Adrenal gland (tissue), 12 donors: ENCODE data around the gene SMARCD3. TPM values are rescaled to one million over a fixed set of nuclear protein-coding genes. Genes with fewer than 3 reads are reported as not detected.

Experiments
- DNase-seq, 7 donors: peaks; one replicate each; pipeline ENCODE4 v3.0.0-alpha.2; 2019 to 2020
- H3K27ac ChIP-seq, 5 donors: fragments of 200-600 bp; sonication (generic) in 4 of 5; 1 replicate in 3 of 5; 2 replicates in 2 of 5; pipeline versions ENCODE4 v1.5.1 to v1.8.0; 2016 to 2020; ENCODE audit warnings: mild to moderate bottlenecking in 1 of 5
- H3K27me3 ChIP-seq: fragments of 200-600 bp; 2 replicates; pipeline ENCODE4 v1.8.0; 2021
- H3K36me3 ChIP-seq, 2 donors: fragments of 200-600 bp; replicated peaks in 1 of 2; 1 replicate in 1 of 2; 2 replicates in 1 of 2; pipeline versions ENCODE4 v1.5.1 to v1.8.0; 2018 to 2022
- H3K4me1 ChIP-seq, 2 donors: fragments of 200-600 bp; replicated peaks in 1 of 2; 1 replicate in 1 of 2; 2 replicates in 1 of 2; pipeline versions ENCODE4 v1.5.1 to v1.8.0; 2018 to 2021
- H3K4me3 ChIP-seq, 4 donors: fragments of 200-600 bp; sonication (generic) in 3 of 4; one replicate each; pipeline ENCODE4 v1.5.1; 2016 to 2018
- H3K9me3 ChIP-seq, 3 donors: fragments of 200-600 bp; sonication (generic) in 1 of 3; replicated peaks in 1 of 3; 1 replicate in 2 of 3; 2 replicates in 1 of 3; pipeline versions ENCODE4 v1.5.1 to v1.8.0; 2016 to 2021
- POLR2A ChIP-seq, 2 donors: fragments of 450-650 bp; IDR thresholded peaks; one replicate each; pipeline ENCODE4 v1.6.1; 2017; ENCODE audit warnings: antibody characterized with exemption in 2 of 2, mild to moderate bottlenecking in 2 of 2, moderate library complexity in 1 of 2
- WGBS, 4 donors: extraction: QIAGEN DNeasy Blood & Tissue Kit in 2 of 4; methylation state at CpG; one replicate each; pipeline versions ENCODE4 v1.1.5 to v1.1.7; 2013 to 2017; 5-methylcytosine and 5-hydroxymethylcytosine counted together
- intact Hi-C, 2 donors: fragments of 100-400 bp; cut with DNase I; formaldehyde crosslinking; loops; one replicate each; pipeline versions ENCODE4 v1.14.1 to v1.15.0; 2022 to 2023
- polyA plus RNA-seq, 3 donors: library from polyadenylated mRNA; stranded (reverse); fragments of 200-250 nt in 2 of 3; fragments of 350-450 nt in 1 of 3; fragmentation: Illumina TruSeq in 1 of 3; extraction: RNeasy Lipid Tissue Mini Kit (QIAGEN cat#74804) in 1 of 3; gene quantifications; one replicate each; pipeline ENCODE4 v1.2.3, GENCODE V29; 2013 to 2014
- total RNA-seq, 9 donors: library from RNA; depleted of rRNA in 4 of 9; stranded (reverse); fragments of >200 nt in 4 of 9; fragments of 120-200 nt in 1 of 9; fragmentation: NEBNext Ultra II Directional in 1 of 9; extraction: Animal tissue kit (Norgen Biotek cat#: 25700) in 1 of 9; gene quantifications; one replicate each; pipeline versions ENCODE4 v1.1.0 to v1.2.4, GENCODE V29; 2013 to 2023
- TF ChIP-seq, protein P1 (sequence below), 6 experiments: fragments of 450-650 bp in 4 of 6; fragments of 200-600 bp in 2 of 6; sonication (generic) in 1 of 6; IDR thresholded peaks; 1 replicate in 5 of 6; 2 replicates in 1 of 6; pipeline versions ENCODE4 v1.5.1 to v1.8.0; 2016 to 2021; ENCODE audit warnings: antibody characterized with exemption in 6 of 6, mild to moderate bottlenecking in 2 of 6, moderate library complexity in 1 of 6
- donor health status: healthy with polysubstance abuse.
- donor health status: Bipolar disorder and iron deficiency.
- donor health status: DM: yes; HTN: yes; CAD: no.
- donor health status: DM: no; HTN: no; CAD: no.
- donor health status: DM: no; HTN: no; CAD: no.
- donor health status: DM: yes; HTN: yes; CAD: no.

The SMARCD3 gene
- total and polyA plus RNA-seq, 12 donors: 46.4 to 194 (median 109) TPM

DNA sequence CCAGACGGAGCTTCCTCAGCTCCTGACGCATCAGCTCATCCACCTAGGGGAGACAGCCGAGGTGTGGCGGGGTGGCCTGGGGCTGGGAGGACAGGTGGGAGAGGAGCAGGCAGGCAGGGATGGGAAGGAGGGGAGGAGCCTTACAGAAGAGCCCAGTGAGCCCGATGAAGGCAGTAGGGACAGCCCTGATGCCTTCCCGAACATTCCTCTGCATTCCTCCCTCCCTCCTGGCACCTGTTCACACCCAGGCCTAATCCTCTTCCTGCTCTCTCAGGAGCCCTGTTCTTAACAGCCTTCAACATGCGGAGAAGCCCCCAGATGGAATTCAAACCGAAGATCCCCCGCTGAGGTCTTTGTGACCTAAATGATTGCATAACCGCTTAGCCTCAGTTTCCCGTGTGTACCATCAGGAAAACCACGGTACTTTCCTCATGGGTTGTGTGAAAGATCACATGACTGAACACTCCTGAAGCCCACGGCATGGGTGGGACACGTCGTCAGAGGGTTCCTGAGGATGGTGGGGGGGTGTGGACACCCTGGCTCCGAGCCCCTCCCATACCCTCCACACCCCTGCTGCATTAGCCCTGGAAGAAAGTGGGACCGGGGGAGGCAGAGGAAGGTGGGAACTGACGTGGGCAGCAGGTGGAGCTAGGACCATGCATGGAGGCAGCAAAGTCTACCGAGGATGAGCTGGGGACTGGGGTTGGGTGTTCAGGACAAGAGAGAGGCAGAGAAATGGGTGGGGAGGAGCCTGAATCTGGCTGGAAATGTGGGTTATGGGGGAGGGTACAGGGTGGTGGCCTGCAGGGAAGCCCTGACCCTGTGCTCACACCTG, 52.7 kb downstream of the SMARCD3 start:
- Histone ChIP-seq H3K9me3 (no peaks in the 10 kb centered on the region), H3K27me3 (no peaks in the 10 kb centered on the region), H3K27ac (no peak overlapping the region), H3K36me3 (no peaks in the 10 kb centered on the region), H3K4me3 (no peak overlapping the region), H3K4me1 (no peaks in the 10 kb centered on the region)
- DNase-seq: no peak
- no peak for TF ChIP-seq POLR2A (IDR thresholded peaks at IDR 0.05)
- TF ChIP-seq, protein P1, sequence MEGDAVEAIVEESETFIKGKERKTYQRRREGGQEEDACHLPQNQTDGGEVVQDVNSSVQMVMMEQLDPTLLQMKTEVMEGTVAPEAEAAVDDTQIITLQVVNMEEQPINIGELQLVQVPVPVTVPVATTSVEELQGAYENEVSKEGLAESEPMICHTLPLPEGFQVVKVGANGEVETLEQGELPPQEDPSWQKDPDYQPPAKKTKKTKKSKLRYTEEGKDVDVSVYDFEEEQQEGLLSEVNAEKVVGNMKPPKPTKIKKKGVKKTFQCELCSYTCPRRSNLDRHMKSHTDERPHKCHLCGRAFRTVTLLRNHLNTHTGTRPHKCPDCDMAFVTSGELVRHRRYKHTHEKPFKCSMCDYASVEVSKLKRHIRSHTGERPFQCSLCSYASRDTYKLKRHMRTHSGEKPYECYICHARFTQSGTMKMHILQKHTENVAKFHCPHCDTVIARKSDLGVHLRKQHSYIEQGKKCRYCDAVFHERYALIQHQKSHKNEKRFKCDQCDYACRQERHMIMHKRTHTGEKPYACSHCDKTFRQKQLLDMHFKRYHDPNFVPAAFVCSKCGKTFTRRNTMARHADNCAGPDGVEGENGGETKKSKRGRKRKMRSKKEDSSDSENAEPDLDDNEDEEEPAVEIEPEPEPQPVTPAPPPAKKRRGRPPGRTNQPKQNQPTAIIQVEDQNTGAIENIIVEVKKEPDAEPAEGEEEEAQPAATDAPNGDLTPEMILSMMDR (IDR thresholded peaks at IDR 0.05): no peak
- intact Hi-C loops: no loop called here
- WGBS, 4 donors: 47 to 61% (median 52%) methylated on average over 18 to 19 of the region's 19 CpGs

DNA sequence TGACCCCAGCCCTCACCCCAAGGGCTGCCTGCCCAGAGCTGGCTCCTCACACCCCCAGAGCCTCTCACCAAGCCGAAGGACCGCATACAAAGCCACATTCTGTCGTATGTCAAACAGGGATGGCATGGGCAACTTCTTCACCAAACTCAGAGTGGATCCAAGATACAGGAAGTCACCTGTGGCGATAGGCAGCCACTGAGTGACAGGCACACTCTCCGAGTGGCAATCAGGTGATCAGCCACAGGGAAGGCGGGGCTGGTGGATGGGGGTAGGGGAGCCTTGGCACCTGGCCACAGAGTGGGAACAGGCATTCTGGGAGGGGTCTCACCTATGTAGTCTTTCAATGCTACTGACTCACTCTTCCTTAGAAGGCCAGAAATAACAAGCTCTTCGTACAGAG, 54.3 kb downstream of the SMARCD3 start:
- H3K9me3 ChIP-seq: no peaks in the 10 kb centered on the region
- H3K27me3 ChIP-seq: no peaks in the 10 kb centered on the region
- TF ChIP-seq, protein P1 (IDR thresholded peaks at IDR 0.05): no peak
- TF ChIP-seq POLR2A (IDR thresholded peaks at IDR 0.05): no peak
- no peaks in the 10 kb centered on the region for H3K36me3 ChIP-seq
- no peaks in the 10 kb centered on the region for H3K4me1 ChIP-seq
- 58 to 89% (median 81%) methylated on average over 4 to 7 of the region's 7 CpGs for WGBS, 4 donors
- intact Hi-C loops: no loop called here
- no peak overlapping the region for H3K27ac ChIP-seq
- no peak for DNase-seq
- H3K4me3 ChIP-seq: no peak overlapping the region

DNA sequence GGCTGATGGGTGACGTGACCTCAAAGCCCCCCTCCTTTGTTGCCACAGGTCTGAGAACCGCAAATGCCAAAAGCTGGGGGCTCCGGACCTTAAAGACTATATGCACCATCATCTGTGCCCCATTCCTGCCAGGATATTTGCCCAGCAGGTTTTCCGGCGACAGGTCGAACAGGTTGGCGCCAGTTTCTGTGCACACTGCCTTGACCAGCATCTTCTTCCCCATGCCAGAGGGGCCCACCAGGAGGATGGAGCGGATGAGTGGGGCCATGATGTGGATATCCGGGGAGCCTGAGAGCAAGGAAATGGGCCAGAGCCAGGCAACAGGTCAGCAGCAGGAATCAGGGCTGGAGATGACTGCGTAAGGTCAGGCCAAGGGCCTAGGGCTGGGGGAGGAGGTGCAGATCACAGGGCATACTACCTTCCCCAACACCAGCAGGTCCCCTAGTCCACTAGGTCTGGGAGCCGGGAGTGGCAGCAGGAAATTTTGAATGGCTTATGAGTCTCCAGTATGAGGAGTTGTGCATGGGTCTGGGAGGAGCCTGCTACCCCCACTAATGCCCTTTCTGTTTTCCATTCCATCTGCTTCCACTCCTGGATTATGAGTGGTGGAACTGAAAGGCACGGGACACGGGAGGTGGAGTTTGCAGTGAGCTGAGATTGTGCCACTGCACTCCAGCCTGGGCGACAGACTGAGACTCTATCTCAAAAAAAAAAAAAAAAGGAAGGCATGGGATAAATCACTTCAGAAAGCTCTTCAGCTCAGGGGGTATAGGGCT, 55.1 kb downstream of the SMARCD3 start:
- H3K9me3 ChIP-seq: no peaks in the 10 kb centered on the region
- TF ChIP-seq POLR2A (IDR thresholded peaks at IDR 0.05): no peak
- TF ChIP-seq, protein P1 (IDR thresholded peaks at IDR 0.05): no peak
- H3K27ac ChIP-seq: no peak overlapping the region
- intact Hi-C loops: no loop called here
- DNase-seq: no peak
- WGBS, 4 donors: 87 to 93% (median 91%) methylated on average over 11 to 14 of the region's 14 CpGs
- H3K4me3 ChIP-seq: no peak overlapping the region
- no peaks in the 10 kb centered on the region for H3K27me3 ChIP-seq
- H3K36me3 ChIP-seq: no peaks in the 10 kb centered on the region
- no peaks in the 10 kb centered on the region for H3K4me1 ChIP-seq

DNA sequence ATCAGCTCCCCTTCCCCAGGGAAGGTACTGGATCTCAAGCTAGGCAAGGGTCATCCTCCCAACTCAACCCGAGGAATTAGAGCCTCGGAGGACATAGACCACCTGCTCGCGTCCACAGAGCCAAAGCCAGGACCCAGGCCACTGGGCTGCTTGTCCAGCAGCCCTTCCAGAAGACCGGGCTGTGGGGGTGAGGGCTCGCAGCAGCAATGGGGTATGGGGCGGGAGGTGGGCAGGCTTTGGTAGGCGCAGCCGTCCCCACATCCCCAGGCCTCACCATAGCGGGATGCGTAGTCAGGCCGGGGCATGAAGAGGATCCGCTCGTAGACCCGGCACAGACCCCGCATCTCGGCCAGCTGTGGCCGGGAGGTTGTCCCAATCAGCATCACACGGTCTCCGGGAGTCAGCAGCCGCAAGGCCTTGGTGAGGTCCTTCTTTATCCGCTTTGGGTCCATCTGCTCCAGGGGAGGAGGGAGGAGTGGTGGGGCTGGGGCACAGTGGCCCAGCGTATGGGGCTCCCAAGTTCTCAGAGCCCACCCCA, 56.4 kb downstream of the SMARCD3 start:
- 81 to 92% (median 89%) methylated on average over 7 to 23 of the region's 23 CpGs for WGBS, 4 donors
- intact Hi-C loops: no loop called here
- H3K4me3 ChIP-seq: no peak overlapping the region
- H3K27me3 ChIP-seq: no peaks in the 10 kb centered on the region
- TF ChIP-seq POLR2A (IDR thresholded peaks at IDR 0.05): no peak
- DNase-seq: no peak
- H3K9me3 ChIP-seq: no peaks in the 10 kb centered on the region
- no peak overlapping the region for H3K27ac ChIP-seq
- no peaks in the 10 kb centered on the region for H3K4me1 ChIP-seq
- no peaks in the 10 kb centered on the region for H3K36me3 ChIP-seq
